KMS-11 (cell line): ENCODE data around the gene TMEM18.

Experiments
- H2AFZ ChIP-seq: fragments of 200-600 bp; sonication (generic); 2 replicates; pipeline ENCODE4 v1.6.1; 2016; ENCODE audit warnings: antibody characterized with exemption, mixed run types, low read depth
- H3K27ac ChIP-seq: fragments of 200-600 bp; sonication (generic); 2 replicates; pipeline ENCODE4 v1.6.1; 2016; ENCODE audit warnings: mild to moderate bottlenecking, mixed run types
- H3K27me3 ChIP-seq: fragments of 200-600 bp; sonication (generic); 2 replicates; pipeline ENCODE4 v1.6.1; 2017; ENCODE audit warnings: mild to moderate bottlenecking, low read depth, mixed run types, moderate library complexity; ENCODE audit not compliant: insufficient read depth
- H3K36me3 ChIP-seq: fragments of 200-600 bp; sonication (generic); 2 replicates; pipeline ENCODE4 v1.6.1; 2017; ENCODE audit warnings: mild to moderate bottlenecking, mixed run types; ENCODE audit not compliant: insufficient read depth
- H3K4me1 ChIP-seq: fragments of 200-600 bp; sonication (generic); 2 replicates; pipeline ENCODE4 v1.6.1; 2016; ENCODE audit warnings: mild to moderate bottlenecking, low read depth, mixed run types; ENCODE audit not compliant: poor library complexity, severe bottlenecking
- H3K4me2 ChIP-seq: fragments of 200-600 bp; sonication (generic); 2 replicates; pipeline ENCODE4 v1.7.0; 2016; ENCODE audit warnings: mild to moderate bottlenecking, mixed run types
- H3K4me3 ChIP-seq: fragments of 200-600 bp; sonication (generic); IDR thresholded peaks from 2 replicates; pipeline ENCODE4 v1.6.1; 2017; ENCODE audit warnings: low read depth, low read length, mixed read lengths; ENCODE audit not compliant: insufficient read depth
- H3K79me2 ChIP-seq: fragments of 200-600 bp; sonication (generic); 2 replicates; pipeline ENCODE4 v1.6.1; 2016; ENCODE audit warnings: low read depth, mixed run types; ENCODE audit not compliant: insufficient read depth
- H3K9ac ChIP-seq: fragments of 200-600 bp; sonication (generic); 2 replicates; pipeline ENCODE4 v1.6.1; 2016; ENCODE audit warnings: mild to moderate bottlenecking, mixed run types
- H4K20me1 ChIP-seq: fragments of 200-600 bp; sonication (generic); 2 replicates; pipeline ENCODE4 v1.6.1; 2016; ENCODE audit warnings: mild to moderate bottlenecking, mixed run types; ENCODE audit not compliant: insufficient read depth
- TF ChIP-seq, protein P1 (sequence below): fragments of 200-600 bp; sonication (generic); conservative IDR thresholded peaks from 2 replicates; pipeline ENCODE4 v1.6.1; 2017; ENCODE audit warnings: low read depth, mild to moderate bottlenecking, antibody characterized with exemption, low read length, moderate library complexity, mixed read lengths

The TMEM18 gene

DNA sequence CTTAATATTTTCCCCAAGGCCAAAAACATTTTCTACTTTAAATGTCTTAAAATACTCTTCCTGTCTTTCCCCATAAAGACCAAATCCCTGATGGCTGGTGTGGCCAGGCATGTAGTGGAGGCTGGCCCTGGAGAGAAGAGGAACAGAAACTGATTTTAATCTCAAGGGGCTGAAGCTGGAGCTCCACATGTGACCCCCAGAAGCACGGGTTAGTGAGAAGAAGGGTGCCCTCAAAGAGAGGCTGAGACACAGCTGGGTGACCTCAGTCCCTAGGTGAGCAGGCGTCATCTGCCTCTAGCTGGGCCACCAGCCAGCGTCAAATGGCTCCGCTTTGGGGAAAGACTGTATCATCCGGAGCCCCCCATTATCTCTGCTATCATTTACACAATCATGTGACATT lies 19.3 kb upstream of the TMEM18 start:
- Histone ChIP-seq H4K20me1 (no peaks in the 10 kb centered on the region), H3K79me2 (no peaks in the 10 kb centered on the region), H3K27me3 (no peaks in the 10 kb centered on the region), H3K4me3 (no peak overlapping the region), H3K4me2 (no peak overlapping the region), H3K36me3 (no peaks in the 10 kb centered on the region), H3K4me1 (no peaks in the 10 kb centered on the region), H3K27ac (no peak overlapping the region), H2AFZ (no peak overlapping the region), H3K9ac (no peak overlapping the region)
- TF ChIP-seq, protein P1, sequence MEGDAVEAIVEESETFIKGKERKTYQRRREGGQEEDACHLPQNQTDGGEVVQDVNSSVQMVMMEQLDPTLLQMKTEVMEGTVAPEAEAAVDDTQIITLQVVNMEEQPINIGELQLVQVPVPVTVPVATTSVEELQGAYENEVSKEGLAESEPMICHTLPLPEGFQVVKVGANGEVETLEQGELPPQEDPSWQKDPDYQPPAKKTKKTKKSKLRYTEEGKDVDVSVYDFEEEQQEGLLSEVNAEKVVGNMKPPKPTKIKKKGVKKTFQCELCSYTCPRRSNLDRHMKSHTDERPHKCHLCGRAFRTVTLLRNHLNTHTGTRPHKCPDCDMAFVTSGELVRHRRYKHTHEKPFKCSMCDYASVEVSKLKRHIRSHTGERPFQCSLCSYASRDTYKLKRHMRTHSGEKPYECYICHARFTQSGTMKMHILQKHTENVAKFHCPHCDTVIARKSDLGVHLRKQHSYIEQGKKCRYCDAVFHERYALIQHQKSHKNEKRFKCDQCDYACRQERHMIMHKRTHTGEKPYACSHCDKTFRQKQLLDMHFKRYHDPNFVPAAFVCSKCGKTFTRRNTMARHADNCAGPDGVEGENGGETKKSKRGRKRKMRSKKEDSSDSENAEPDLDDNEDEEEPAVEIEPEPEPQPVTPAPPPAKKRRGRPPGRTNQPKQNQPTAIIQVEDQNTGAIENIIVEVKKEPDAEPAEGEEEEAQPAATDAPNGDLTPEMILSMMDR, result no peak

DNA sequence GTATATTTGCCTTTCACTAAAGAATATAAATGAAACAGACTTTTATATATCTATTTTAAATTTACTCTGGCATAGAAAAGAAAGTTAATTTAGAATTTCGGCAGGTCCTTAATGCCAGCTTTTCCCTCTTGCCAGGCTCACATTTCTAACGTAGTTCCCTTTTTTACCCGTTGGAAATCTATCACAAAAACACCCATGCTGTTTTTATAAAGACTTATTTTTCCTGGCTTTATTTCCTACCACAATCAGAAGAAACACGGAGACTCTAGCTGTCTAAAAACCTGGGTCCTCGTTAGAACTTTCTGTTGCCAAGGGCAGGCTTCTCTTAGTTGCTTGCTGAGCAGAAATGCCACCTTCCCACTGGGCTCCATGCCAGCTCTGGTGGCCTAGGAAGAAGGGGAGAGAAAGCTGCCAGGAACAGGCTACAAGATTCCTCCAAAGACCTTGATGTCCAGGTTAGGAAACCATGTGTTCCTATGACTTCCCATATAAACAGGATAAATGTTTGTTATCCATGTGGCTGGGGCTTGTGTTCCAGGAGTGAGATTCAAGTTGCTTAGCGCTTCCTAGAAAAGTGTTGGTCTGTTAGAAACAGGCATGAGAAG lies 17.8 kb upstream of the TMEM18 start:
- no peak overlapping the region for H3K4me2 ChIP-seq
- no peaks in the 10 kb centered on the region for H4K20me1 ChIP-seq
- H3K27ac ChIP-seq, result no peak overlapping the region
- TF ChIP-seq, protein P1, result no peak
- no peak overlapping the region for H3K4me3 ChIP-seq
- H3K4me1 ChIP-seq, result no peaks in the 10 kb centered on the region
- H3K36me3 ChIP-seq, result no peaks in the 10 kb centered on the region
- H3K79me2 ChIP-seq, result no peaks in the 10 kb centered on the region
- H3K27me3 ChIP-seq, result no peaks in the 10 kb centered on the region
- H3K9ac ChIP-seq, result no peak overlapping the region
- H2AFZ ChIP-seq, result no peak overlapping the region

DNA sequence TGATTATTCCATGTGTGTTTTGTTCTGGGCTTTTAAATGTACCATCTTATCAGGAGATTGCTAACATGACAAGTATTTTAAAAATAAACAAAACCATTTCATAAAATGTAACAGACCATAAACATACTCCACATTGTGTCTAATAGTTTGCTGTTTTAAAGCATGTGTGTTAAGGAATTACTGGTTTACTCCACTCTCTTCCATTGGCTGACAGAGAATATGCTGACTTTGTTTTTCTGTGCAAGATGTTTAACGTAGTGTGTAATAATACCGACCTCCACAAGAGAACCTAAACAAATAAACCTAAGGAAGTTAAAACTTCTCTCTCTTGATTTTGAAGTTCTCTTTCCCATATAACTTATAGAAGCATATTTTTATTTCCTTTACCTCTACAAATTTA lies 17.0 kb upstream of the TMEM18 start:
- no peak overlapping the region for H3K9ac ChIP-seq
- H3K36me3 ChIP-seq, result no peaks in the 10 kb centered on the region
- TF ChIP-seq, protein P1, result no peak
- no peak overlapping the region for H3K27ac ChIP-seq
- H3K79me2 ChIP-seq, result no peaks in the 10 kb centered on the region
- no peaks in the 10 kb centered on the region for H3K4me1 ChIP-seq
- H3K4me2 ChIP-seq, result no peak overlapping the region
- no peak overlapping the region for H2AFZ ChIP-seq
- H3K4me3 ChIP-seq, result no peak overlapping the region
- H3K27me3 ChIP-seq, result no peaks in the 10 kb centered on the region
- no peaks in the 10 kb centered on the region for H4K20me1 ChIP-seq

DNA sequence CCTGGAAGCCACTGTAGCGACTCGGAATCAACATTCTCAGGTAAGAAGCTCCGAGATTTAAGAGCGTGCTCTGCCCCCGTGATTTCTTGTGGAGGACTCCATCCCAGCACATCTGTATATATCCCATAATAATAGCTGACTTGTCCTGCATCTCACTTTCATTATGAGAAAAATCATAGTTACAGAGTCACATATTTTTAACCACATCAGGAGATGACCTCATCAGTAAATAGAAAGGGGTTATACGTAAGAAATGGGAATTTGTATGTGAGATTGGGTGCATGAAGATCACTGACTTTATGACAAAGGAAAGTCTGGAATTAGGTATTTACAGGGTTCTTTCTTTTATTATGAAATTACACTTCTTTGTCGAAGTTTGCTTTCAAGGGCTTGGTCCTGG lies 16.4 kb upstream of the TMEM18 start:
- Histone ChIP-seq H3K27ac (no peak overlapping the region), H3K79me2 (no peaks in the 10 kb centered on the region), H3K4me2 (no peak overlapping the region)

More for the DNA sequence above, 16.4 kb upstream of the TMEM18 start:
- H3K9ac ChIP-seq, result no peak overlapping the region
- H2AFZ ChIP-seq, result no peak overlapping the region
- no peaks in the 10 kb centered on the region for H3K4me1 ChIP-seq
- no peaks in the 10 kb centered on the region for H3K27me3 ChIP-seq
- H3K36me3 ChIP-seq, result no peaks in the 10 kb centered on the region
- H4K20me1 ChIP-seq, result no peaks in the 10 kb centered on the region
- TF ChIP-seq, protein P1, result no peak
- no peak overlapping the region for H3K4me3 ChIP-seq
